T-helper 1 cell (primary cell): Measurements from ENCODE around the gene OSBP.
A peak's percentile ranks its signal among the peaks of the same experiment; 100 is the strongest.
"Not testable (repeated sequence)": the region's sequence is repeated elsewhere in the genome, so short reads cannot be mapped to it uniquely, and the experiment has no call there.

Experiments
- DNase-seq, 5 donors: peaks; one replicate each; pipeline ENCODE4 v3.0.0-alpha.2; 2012 to 2020
- total RNA-seq, 4 donors: gene quantifications; one replicate each; lab custom pipeline; 2026; lab: John Stamatoyannopoulos, UW

OSBP gene, protein sequence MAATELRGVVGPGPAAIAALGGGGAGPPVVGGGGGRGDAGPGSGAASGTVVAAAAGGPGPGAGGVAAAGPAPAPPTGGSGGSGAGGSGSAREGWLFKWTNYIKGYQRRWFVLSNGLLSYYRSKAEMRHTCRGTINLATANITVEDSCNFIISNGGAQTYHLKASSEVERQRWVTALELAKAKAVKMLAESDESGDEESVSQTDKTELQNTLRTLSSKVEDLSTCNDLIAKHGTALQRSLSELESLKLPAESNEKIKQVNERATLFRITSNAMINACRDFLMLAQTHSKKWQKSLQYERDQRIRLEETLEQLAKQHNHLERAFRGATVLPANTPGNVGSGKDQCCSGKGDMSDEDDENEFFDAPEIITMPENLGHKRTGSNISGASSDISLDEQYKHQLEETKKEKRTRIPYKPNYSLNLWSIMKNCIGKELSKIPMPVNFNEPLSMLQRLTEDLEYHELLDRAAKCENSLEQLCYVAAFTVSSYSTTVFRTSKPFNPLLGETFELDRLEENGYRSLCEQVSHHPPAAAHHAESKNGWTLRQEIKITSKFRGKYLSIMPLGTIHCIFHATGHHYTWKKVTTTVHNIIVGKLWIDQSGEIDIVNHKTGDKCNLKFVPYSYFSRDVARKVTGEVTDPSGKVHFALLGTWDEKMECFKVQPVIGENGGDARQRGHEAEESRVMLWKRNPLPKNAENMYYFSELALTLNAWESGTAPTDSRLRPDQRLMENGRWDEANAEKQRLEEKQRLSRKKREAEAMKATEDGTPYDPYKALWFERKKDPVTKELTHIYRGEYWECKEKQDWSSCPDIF
- 65.4 to 95.0 (median 78.4) reads per million in 4 donors for total RNA-seq

- DNase-seq: peak; percentile 95 to 100 (median 97)
These were observed at the start of gene OSBP for GRCh38 chr11:59615637-59616395. TSS of gene OSBP (minus strand) at chr11:59615774. CDS start at chr11:59615664, 110 bp downstream.

- DNase-seq: no peak
These were observed 45.0 kb upstream of the OSBP start for GRCh38 chr11:59660621-59661020.

GRCh38 chr11:59659981-59660380 lies 44.4 kb upstream of the OSBP start:
- DNase-seq: no peak

GRCh38 chr11:59658036-59658435 lies 42.5 kb upstream of the OSBP start:
- no peak for DNase-seq

- no peak for DNase-seq
These were observed 39.3 kb upstream of the OSBP start for GRCh38 chr11:59654893-59655292.

GRCh38 chr11:59647245-59647980 lies 31.8 kb upstream of the OSBP start:
- DNase-seq: no peak

GRCh38 chr11:59644528-59644927 lies 29.0 kb upstream of the OSBP start:
- no peak for DNase-seq

DNA sequence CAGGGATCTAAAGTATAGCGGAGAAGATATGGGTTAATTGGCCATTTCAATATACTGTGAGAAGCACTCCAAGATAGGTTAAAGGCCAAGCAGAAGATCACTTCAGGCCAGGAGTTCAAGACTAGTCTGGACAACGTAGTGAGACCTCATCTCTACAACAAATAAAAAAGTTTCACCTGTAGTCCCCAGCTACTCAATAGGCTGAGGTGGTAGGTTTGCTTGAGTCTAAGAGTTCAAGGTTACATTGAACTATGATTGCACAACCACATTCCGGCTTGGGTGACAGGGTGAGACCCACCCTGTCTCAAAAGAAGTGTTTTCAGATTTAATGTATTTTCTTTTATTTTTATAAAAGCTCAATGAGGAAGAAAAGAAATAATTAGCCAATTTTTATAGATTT lies 27.8 kb upstream of the OSBP start:
- DNase-seq: no peak

GRCh38 chr11:59641156-59641555 lies 25.6 kb upstream of the OSBP start:
- DNase-seq: no peak

DNA sequence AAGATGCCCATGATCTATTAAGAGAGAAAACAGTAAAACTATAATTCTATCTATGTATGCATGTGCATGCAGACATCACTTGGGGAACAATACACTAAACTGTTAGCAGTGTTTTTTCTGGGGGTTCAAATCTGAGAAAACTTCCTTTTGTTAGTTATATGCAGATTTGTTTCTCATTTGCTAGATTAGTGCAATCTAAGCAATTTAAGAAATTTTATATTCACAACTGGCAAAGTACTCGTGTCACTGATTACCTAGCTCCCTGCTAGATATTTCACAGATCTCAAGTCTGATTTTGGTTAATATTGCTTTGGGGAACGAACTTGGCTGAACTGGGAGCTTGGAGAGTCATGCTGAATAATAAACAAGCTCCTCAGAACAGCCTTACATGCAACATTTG lies 14.9 kb upstream of the OSBP start:
- DNase-seq: no peak

GRCh38 chr11:59629996-59630395 lies 14.4 kb upstream of the OSBP start:
- no peak for DNase-seq

GRCh38 chr11:59626969-59627368 lies 11.4 kb upstream of the OSBP start:
- not testable (repeated sequence) for DNase-seq

DNA sequence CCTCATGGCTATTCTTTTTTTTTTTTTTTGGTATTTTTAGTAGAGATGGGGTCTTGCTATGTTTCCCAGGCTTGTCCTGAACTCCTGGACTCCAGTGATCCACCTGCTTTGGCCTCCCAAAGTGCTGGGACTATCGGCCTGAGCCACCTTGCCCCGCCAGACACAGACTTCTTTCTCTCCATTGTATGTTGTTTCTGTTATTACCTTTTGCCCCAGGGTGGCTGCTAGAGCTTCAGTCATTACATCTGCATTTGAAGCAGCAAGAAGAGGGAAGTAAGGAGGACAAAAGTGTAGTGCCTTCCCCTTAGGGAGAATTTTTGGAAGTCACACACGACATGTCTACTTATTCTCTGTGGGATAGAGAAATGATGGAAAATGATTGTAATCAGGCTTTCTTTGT lies 10.1 kb upstream of the OSBP start:
- DNase-seq: no peak

DNA sequence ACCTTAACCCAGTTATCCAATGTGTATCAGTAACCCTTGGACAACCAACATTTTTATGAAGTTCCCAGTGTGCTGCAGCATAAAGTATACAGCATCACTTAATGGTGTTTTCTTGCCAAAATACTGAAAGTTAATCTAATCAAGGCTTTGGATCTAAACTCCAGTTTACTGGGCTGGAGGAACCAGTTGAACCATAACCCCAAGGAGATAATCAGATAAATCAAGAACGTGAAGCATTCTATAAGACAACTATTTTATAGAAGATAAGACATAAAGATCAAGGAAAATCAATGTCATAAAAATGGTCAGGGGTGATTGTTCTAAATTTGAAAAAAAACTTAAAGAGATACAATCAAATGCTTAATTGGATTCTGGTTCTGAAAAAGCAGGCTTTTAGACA lies 2.3 kb upstream of the OSBP start:
- no peak for DNase-seq

- peak in 1 of 5 donors; percentile 93 for DNase-seq
These were observed 915 bp upstream of the OSBP start for GRCh38 chr11:59616396-59616982.

GRCh38 chr11:59615120-59615636 lies 396 bp downstream of the OSBP start:
- DNase-seq: peak; percentile 51 to 72 (median 66)

- no peak for DNase-seq
These were observed 1.1 kb downstream of the OSBP start for GRCh38 chr11:59614277-59615119.

DNA sequence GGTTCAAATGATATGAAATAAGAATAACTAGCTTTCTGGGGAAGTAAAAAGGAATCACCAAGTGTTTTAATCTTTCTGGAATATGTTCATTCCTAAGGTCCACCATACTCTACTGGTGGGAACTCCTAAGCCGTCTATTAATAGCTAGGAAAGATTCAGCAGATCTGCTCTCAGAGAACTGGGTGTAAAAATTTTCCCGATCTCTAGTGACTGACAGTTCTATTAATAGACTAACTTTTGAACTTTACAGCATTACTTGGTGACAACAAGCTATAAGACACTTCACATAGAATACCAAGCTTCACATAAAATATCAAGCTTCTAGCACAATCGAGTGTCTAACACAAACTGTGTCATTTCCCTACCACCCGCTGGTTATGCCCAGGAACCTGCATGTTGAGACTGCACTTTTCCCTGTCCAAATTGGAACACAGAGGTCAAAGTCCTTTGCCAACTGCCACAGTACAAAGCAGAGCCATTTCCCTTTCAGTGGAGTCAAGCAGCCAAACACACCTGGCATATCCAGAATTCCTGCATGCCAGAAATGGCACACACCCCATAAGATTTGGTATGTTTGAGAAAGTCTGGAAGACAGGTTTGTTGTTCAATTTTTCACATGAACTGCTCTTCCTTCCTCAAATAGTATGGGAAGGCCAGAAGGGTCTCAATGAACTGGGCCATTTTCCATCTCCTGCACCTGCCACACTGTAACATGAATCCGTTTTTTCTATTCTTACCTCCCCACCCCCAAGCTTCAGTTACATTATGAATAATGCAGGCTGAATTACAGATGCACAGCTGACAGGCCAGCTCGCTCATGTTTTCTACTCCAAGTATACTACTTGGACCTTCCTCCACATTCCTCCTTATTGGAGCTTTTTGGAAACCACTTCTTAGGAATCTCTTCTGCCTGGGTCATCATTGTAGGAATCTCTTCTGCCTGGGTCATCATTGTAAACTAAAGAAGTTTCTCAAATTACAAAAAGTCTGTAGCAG lies 3.7 kb downstream of the OSBP start:
- no peak for DNase-seq

GRCh38 chr11:59610289-59610688 lies 5.3 kb downstream of the OSBP start:
- DNase-seq: no peak
